CD14-positive monocyte (primary cell): Measurements from ENCODE around the gene KIAA1755. TPM values are rescaled to one million over a fixed set of nuclear protein-coding genes. Genes with fewer than 3 reads are reported as not detected.

Experiments
- DNase-seq, 3 donors: peaks; one replicate each; pipeline ENCODE4 v3.0.0-alpha.2; 2011 to 2022
- H2AFZ ChIP-seq: 2 replicates; pipeline ENCODE4 v1.6.0; 2012; ENCODE audit warnings: mild to moderate bottlenecking, low read depth, low read length, inconsistent platforms; ENCODE audit not compliant: insufficient read depth, poor library complexity, severe bottlenecking
- H3K27ac ChIP-seq, 2 donors: 1 replicate in 1 of 2; 2 replicates in 1 of 2; pipeline ENCODE4 v1.5.1; 2012 to 2013; ENCODE audit warnings: low read length in 2 of 2, control low read depth in 1 of 2, inconsistent platforms in 1 of 2, low read depth in 1 of 2, mild to moderate bottlenecking in 1 of 2
- H3K27me3 ChIP-seq, 2 donors: one replicate each; pipeline versions ENCODE4 v1.6.0 to v1.6.1; 2011 to 2013; ENCODE audit warnings: low read length in 2 of 2; ENCODE audit not compliant: control insufficient read depth in 2 of 2, insufficient read depth in 2 of 2
- H3K36me3 ChIP-seq, 2 donors: replicated peaks in 1 of 2; 1 replicate in 1 of 2; 2 replicates in 1 of 2; pipeline versions ENCODE4 v1.5.1 to v1.6.1; 2012 to 2013; ENCODE audit warnings: low read length in 2 of 2, control low read depth in 1 of 2, inconsistent platforms in 1 of 2, mild to moderate bottlenecking in 1 of 2; ENCODE audit not compliant: insufficient read depth in 2 of 2, control insufficient read depth in 1 of 2
- H3K4me1 ChIP-seq, 2 donors: 1 replicate in 1 of 2; 2 replicates in 1 of 2; pipeline versions ENCODE4 v1.5.1 to v1.6.1; 2012 to 2013; ENCODE audit warnings: low read length in 2 of 2, control low read depth in 1 of 2, inconsistent platforms in 1 of 2, mild to moderate bottlenecking in 1 of 2, moderate library complexity in 1 of 2; ENCODE audit not compliant: insufficient read depth in 2 of 2, control insufficient read depth in 1 of 2
- H3K4me2 ChIP-seq: replicated peaks from 2 replicates; pipeline ENCODE3; 2012; ENCODE audit warnings: low read length, moderate library complexity, mild to moderate bottlenecking; ENCODE audit not compliant: poor library complexity, severe bottlenecking; ENCODE audit errors: extremely low read depth
- H3K4me3 ChIP-seq, 3 experiments: fragments of 200-600 bp in 1 of 3; sonication (generic) in 1 of 3; replicated peaks in 1 of 3; 1 replicate in 2 of 3; 2 replicates in 1 of 3; pipeline ENCODE4 v1.5.1; 2011 to 2013; ENCODE audit warnings: low read length in 3 of 3, mild to moderate bottlenecking in 3 of 3, control low read depth in 2 of 3, low read depth in 2 of 3, inconsistent platforms in 1 of 3, moderate library complexity in 1 of 3
- H3K79me2 ChIP-seq: 2 replicates; pipeline ENCODE4 v1.6.0; 2012; ENCODE audit warnings: mild to moderate bottlenecking, control low read depth, inconsistent platforms, low read length, moderate library complexity; ENCODE audit not compliant: insufficient read depth
- H3K9ac ChIP-seq: 2 replicates; pipeline ENCODE4 v1.6.0; 2017; ENCODE audit warnings: low read length, mild to moderate bottlenecking; ENCODE audit not compliant: insufficient read depth, poor library complexity, severe bottlenecking
- H3K9me3 ChIP-seq, 2 donors: replicated peaks in 1 of 2; 1 replicate in 1 of 2; 2 replicates in 1 of 2; pipeline versions ENCODE4 v1.5.1 to v1.6.1; 2012 to 2013; ENCODE audit warnings: low read length in 2 of 2, control low read depth in 1 of 2; ENCODE audit not compliant: control insufficient read depth in 1 of 2, insufficient read depth in 1 of 2
- H4K20me1 ChIP-seq: 2 replicates; pipeline ENCODE4 v1.6.0; 2012; ENCODE audit warnings: mild to moderate bottlenecking, low read length, control low read depth, moderate library complexity; ENCODE audit not compliant: insufficient read depth
- H3K27ac Mint-ChIP-seq, 7 donors: one replicate each; pipeline ENCODE4 v1.8.0; 2020; ENCODE audit warnings: mild to moderate bottlenecking in 7 of 7, mixed read lengths in 7 of 7, moderate library complexity in 6 of 7, inconsistent platforms in 2 of 7
- H3K27me3 Mint-ChIP-seq, 3 donors: one replicate each; pipeline ENCODE4 v1.8.0; 2021 to 2022; ENCODE audit warnings: low read depth in 3 of 3, mild to moderate bottlenecking in 3 of 3, mixed read lengths in 3 of 3, moderate library complexity in 3 of 3, inconsistent platforms in 1 of 3
- H3K36me3 Mint-ChIP-seq, 2 donors: one replicate each; pipeline ENCODE4 v1.8.0; 2020; ENCODE audit warnings: mixed read lengths in 2 of 2, inconsistent platforms in 1 of 2, mild to moderate bottlenecking in 1 of 2
- H3K4me1 Mint-ChIP-seq: one replicate; pipeline ENCODE4 v1.8.0; 2020; ENCODE audit warnings: mild to moderate bottlenecking, mixed read lengths
- H3K4me3 Mint-ChIP-seq, 2 donors: one replicate each; pipeline ENCODE4 v1.8.0; 2020; ENCODE audit warnings: mild to moderate bottlenecking in 2 of 2, mixed read lengths in 2 of 2, moderate library complexity in 1 of 2
- H3K9me3 Mint-ChIP-seq, 7 donors: one replicate each; pipeline ENCODE4 v1.8.0; 2020 to 2022; ENCODE audit warnings: mixed read lengths in 7 of 7, mild to moderate bottlenecking in 6 of 7, moderate library complexity in 6 of 7, inconsistent platforms in 2 of 7
- WGBS: methylation state at CpG from one replicate; pipeline ENCODE4 v1.1.5; 2013; ENCODE audit warnings: missing lambda C conversion rate; ENCODE audit not compliant: insufficient coverage; 5-methylcytosine and 5-hydroxymethylcytosine counted together
- intact Hi-C, 2 donors: fragments of 100-400 bp; cut with micrococcal nuclease; formaldehyde crosslinking; loops; one replicate each; pipeline versions ENCODE4 v1.15.0 to v1.15.1; 2023
- polyA plus RNA-seq, 3 donors: library from polyadenylated mRNA; depleted of rRNA in 1 of 3; unstranded in 2 of 3; stranded (reverse) in 1 of 3; fragments of 300-500 nt in 2 of 3; fragments of >200 nt in 1 of 3; fragmentation: Illumina TruSeq in 2 of 3; gene quantifications; 1 replicate in 2 of 3; 2 replicates in 1 of 3; pipeline ENCODE4 v1.2.3, GENCODE V29; 2012 to 2021
- TF ChIP-seq, protein P1 (sequence below): fragments of 200-600 bp; IDR thresholded peaks from one replicate; pipeline ENCODE4 v1.8.0; 2022; ENCODE audit warnings: antibody characterized with exemption, mild to moderate bottlenecking

KIAA1755 gene
- polyA plus RNA-seq, 3 donors = not detected

DNA sequence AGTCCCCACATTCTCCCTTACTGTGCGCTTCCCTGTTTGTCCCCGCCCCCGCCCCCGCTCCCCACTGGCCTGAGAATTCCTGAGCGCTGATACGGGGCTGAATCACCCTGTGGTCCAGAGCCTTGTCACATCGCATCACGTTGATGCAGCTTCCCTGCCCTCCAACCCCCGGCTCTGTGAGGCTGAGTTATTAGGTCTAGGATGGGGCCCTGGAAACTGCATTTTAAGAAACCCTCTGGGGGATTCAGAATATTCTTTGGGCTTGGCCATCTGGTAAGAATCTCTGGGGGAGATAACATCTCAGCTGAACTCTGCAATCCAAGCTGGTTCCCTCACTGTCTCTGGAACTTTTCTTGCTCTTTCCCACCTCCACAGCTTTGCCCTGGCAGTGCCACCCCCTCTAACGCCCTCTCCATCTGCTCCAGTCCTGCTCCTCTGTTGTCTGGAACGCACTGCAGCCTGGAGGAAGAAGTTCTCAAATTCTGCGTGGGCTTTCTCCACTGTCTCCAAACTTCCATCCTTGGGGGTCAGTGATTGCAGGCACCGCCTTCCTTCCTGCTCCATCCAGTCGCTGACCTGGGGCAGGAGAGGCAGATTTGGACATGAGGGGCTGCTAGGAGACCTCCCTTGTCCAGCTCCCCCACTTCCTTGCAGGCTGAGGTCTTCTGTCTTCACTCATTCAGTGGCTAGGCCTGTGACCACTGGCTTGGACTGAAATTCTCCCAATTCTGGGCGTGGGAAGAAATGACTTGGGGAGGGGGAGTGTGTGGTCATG, 42.6 kb downstream of the KIAA1755 start:
- Mint-ChIP-seq H3K27ac (peak overlapping the region in 1 of 7 donors; percentile 30), H3K9me3 (peaks cover 0 to 2% (median 0%) of the 10 kb centered on the region in 7 donors), H3K27me3 (peaks cover 2 to 8% (median 6%) of the 10 kb centered on the region in 3 donors), H3K4me1 (peaks cover 20% of the 10 kb centered on the region), H3K4me3 (peak overlapping the region in 1 of 2 donors; percentile 10), H3K36me3 (no peaks in the 10 kb centered on the region)
- DNase-seq = no peak
- Histone ChIP-seq H3K27me3 (no peaks in the 10 kb centered on the region), H3K79me2 (no peaks in the 10 kb centered on the region), H3K27ac (no peak overlapping the region), H3K36me3 (no peaks in the 10 kb centered on the region), H3K9ac (no peak overlapping the region), H3K4me2 (no peak overlapping the region), H3K4me3 (no peak overlapping the region), H2AFZ (no peak overlapping the region), H4K20me1 (no peaks in the 10 kb centered on the region), H3K9me3 (no peaks in the 10 kb centered on the region), H3K4me1 (peaks cover 4 to 5% of the 10 kb centered on the region in 2 donors)
- intact Hi-C loops = no loop called here
- TF ChIP-seq, protein P1, sequence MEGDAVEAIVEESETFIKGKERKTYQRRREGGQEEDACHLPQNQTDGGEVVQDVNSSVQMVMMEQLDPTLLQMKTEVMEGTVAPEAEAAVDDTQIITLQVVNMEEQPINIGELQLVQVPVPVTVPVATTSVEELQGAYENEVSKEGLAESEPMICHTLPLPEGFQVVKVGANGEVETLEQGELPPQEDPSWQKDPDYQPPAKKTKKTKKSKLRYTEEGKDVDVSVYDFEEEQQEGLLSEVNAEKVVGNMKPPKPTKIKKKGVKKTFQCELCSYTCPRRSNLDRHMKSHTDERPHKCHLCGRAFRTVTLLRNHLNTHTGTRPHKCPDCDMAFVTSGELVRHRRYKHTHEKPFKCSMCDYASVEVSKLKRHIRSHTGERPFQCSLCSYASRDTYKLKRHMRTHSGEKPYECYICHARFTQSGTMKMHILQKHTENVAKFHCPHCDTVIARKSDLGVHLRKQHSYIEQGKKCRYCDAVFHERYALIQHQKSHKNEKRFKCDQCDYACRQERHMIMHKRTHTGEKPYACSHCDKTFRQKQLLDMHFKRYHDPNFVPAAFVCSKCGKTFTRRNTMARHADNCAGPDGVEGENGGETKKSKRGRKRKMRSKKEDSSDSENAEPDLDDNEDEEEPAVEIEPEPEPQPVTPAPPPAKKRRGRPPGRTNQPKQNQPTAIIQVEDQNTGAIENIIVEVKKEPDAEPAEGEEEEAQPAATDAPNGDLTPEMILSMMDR = no peak
- 72% methylated on average over 12 of the region's 15 CpGs for WGBS

DNA sequence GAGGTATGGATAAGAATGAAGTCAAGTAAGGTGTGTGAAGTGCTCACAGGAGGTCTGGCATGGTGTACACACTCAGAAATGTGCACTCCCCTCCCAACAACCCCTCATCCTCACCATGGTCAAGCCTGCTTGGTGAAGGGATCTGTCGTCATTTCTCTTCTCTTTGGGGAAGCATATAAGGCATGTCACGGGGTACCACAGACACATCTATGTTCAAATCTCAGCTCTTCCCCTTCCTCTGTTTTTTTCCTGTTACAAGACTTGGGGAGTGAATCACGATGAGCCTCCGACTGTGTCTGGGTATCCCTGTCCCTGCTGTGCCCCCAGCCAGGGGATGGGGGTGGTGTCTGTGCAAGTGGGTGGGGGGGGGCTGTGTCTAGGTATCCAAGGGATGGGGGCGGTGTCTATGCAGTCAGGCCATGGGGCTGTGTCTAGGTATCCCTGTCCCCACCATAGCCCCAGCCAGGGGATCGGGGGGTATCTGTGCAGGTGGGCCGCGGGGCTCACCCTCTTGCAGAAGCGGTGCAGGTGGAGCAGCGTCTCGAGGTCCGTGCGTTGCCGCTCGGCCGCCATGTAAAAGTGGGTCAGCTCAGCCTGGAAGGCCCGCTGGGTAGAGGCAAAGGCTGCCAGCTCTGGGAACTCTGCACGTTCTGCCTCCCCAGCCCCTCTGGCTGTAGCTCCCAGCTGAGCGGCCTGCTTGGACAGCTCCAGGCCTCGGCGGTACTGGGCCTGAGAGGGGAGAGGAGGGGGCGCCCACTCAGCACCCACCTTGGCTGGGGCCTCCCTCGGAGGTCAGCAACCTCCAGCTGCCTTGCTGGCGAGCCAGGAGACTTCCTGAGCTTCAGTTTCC, 43.6 kb downstream of the KIAA1755 start:
- Histone ChIP-seq H3K9me3 (no peaks in the 10 kb centered on the region), H3K4me2 (no peak overlapping the region), H3K79me2 (no peaks in the 10 kb centered on the region), H3K4me1 (peaks cover 4 to 5% of the 10 kb centered on the region in 2 donors), H3K9ac (no peak overlapping the region), H3K27me3 (no peaks in the 10 kb centered on the region), H2AFZ (no peak overlapping the region), H4K20me1 (no peaks in the 10 kb centered on the region), H3K36me3 (no peaks in the 10 kb centered on the region), H3K27ac (no peak overlapping the region), H3K4me3 (no peak overlapping the region)
- Mint-ChIP-seq H3K36me3 (no peaks in the 10 kb centered on the region), H3K4me3 (no peak overlapping the region), H3K9me3 (no peaks in the 10 kb centered on the region), H3K27ac (peak overlapping the region in 3 of 7 donors; percentile 6 to 65 (median 37)), H3K4me1 (peaks cover 15% of the 10 kb centered on the region), H3K27me3 (peaks cover 2 to 8% (median 4%) of the 10 kb centered on the region in 3 donors)
- 92% methylated on average over 17 of the region's 24 CpGs for WGBS
- DNase-seq = peak; percentile 43 to 66 (median 58)
- TF ChIP-seq, protein P1 = no peak
- intact Hi-C loops = no loop called here
